ENCODE measurements around the gene NELFA.
"Not testable (repeated sequence)": the region's sequence is repeated elsewhere in the genome, so short reads cannot be mapped to it uniquely, and the experiment has no call there.

The NELFA gene

DNA sequence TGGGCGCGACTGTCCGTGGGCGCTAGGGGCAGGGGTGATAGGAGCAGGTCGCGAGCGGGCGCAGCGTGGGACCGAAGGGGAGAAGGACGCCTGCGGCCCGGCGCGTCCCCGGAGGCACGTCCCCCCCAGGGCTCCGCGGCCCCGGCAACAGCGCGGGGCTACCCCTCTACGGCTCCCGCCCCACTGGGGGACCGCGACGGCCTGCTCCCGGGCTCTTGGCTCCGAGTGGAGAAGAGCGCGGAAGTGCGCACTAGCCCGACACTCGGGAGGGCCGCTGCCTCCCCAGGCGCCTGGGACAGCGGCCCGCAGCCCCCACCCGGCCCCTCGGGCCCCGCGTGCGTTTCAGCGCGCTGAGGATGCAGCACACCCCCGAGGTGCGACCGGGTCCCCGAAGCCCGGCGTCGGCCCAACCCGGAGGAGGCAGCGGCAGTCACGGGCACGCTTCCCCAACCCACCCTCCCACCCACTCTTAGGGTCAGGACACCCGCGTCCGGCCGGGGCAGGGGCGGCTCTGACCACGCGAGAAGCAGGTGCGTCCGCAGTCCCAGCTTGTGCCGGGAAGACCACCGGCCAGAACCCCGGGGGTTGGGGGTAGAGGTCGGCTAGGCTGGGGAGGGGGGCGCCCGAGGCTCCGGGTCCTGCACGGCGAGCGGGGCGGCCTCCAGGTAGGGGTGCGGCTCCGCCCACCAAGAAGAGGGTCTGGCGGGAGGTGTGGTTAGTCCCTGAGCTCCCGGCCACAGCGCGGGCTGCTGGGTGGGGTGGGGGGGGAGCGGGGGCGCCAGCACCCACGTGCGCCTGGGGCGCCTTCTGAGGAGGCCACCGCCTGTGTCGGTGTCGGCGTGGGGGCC lies 31.8 kb upstream of the NELFA start:
- peak in 1 of 2 experiments; percentile 59 for DNase-seq

- DNase-seq: no peak
These were observed 28.1 kb upstream of the NELFA start for GRCh38 chr4:2036866-2037265.

GRCh38 chr4:2036327-2036726 lies 27.6 kb upstream of the NELFA start:
- DNase-seq: no peak

DNA sequence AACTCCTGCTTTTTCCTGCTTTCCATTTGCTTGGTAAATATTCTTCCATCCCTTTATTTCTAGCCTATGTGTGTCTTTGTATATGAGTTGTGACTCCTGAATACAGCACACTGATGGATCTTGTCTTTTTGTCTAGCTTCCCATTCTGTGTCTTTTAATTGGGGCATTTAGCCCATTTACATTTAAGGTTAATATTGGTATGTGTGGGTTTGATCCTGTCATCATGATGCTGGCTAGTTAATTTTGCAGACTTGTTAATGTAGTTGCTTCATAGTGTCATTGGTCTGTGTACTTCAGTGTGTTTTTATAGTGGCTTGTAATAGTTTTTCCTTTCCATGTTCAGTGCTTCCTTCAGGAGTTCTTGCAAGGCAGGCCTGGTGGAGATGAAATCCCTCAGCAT lies 22.4 kb upstream of the NELFA start:
- DNase-seq: not testable (repeated sequence)

DNA sequence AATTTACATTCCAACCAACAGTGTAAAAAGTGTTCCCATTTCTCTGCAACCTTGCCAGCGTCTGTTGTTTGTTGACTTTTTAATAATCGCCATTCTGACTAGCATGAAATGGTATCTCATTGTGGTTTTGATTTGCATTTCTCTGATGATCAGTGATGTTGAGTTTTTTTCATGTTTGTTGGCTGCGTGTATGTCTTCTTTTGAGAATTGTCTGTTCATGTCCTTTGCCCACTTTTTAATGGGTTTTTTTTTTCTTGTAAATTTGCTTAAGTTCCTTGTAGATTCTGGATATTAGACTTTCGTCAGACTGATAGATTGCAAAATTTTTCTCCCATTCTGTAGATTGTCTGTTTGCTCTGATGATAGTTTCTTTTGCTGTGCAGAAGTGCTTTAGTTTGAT lies 18.3 kb upstream of the NELFA start:
- DNase-seq: peak in 1 of 2 experiments; percentile 25

DNA sequence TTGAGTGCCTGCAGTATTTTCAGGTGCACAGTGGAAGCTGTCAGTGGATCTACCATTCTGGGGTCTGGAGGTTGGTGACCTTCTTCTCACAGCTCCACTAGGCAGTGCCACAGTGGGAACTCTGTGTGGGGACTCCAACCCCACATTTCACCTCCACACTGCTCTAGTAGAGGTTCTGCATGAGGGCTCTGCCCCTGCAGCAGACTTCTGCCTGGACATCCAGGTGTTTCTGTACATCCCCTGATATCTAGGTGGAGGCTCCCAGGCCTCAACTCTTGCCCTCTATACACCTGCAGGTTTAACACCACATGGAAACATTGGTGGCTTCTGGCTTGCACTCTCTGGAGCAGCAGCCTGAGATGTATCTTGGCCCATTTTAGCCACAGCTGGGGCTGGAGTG lies 17.0 kb upstream of the NELFA start:
- DNase-seq: no peak

DNA sequence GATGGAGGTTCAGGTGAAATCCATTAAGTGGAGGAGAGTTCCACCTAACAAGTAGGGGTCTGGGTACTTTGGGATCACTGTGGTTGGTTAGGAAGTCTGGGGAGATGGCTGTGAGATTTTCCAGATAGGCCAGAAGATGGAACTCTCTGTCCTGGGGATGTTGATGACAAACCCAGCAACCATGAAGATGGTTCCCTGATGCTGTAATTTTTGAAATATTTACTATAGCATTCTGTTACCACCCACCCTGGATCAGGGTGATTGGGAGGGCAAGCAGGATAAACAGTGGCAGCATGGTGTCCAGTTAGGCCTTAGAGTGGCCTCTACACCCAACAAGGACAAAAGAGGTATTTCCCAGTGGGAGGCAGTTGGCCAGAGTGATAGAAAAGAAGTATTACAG lies 15.9 kb upstream of the NELFA start:
- DNase-seq: no peak

DNA sequence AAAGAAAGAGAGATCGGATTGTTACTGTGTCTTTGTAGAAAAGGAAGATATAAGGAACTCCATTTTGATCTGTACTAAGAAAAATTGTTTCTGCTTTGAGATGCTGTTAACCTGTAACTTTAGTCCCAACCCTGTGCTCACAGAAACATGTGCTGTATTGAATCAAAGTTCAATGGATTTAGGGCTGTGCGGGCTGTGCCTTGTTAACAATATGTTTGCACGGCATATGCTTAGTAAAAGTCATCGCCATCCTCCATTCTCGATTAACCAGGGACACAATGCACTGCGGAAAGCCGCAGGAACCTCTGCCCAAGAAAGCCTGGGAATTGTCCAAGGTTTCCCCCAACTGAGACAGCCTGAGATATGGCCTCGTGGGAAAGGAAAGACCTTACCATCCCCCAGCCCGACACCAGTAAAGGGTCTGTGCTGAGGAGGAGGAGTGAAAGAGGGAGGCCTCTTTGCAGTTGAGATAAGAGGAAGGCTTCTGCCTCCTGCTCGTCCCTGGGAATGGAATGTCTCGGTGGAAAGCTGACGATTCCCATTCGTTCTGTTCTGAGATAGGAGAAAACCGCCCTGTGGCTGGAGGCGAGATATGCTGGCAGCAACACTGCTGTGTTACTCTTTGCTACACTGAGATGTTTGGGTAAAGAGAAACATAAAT lies 12.7 kb upstream of the NELFA start:
- not testable (repeated sequence) for DNase-seq

GRCh38 chr4:2015008-2015407 lies 6.2 kb upstream of the NELFA start:
- DNase-seq: no peak

DNA sequence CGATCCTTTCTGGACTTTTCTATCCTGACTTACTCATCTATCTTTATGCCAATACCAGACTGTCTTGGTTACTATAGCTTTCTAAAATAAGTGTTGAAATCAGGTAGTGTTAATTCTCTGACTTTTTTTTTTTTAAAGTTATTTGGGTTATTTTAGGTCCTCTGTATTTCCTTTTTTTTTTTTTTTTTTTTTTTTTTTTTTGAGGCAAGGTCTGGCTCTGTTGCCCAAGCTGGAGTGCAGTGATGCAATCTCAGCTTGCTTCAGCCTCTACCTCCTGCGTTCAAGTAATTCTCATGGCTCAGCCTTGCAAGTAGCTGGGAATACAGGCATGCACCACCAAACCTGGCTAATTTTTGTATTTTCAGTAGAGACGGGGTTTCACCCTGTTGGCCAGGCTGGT lies 2.8 kb upstream of the NELFA start:
- no peak for DNase-seq

- DNase-seq: peak; percentile 45 to 76
These were observed 968 bp upstream of the NELFA start for GRCh38 chr4:2009651-2010233.

DNA sequence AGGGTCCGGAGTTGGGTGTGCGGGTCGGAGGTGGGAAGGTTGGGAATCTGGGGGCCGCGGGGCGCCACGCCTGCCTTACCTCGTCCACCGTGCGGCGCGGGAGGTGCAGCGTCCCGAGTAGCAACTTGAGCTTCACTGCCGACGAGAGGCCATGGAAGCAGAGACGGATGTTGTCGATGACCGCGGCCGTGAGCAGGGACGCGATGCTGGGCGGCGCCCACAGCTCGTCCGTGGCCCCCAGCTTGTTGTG lies 178 bp downstream of the NELFA start:
- no peak for DNase-seq

- DNase-seq: peak in 1 of 2 experiments; percentile 45
These were observed 737 bp downstream of the NELFA start for GRCh38 chr4:2007804-2008670.

- no peak for DNase-seq
These were observed 1.7 kb downstream of the NELFA start for GRCh38 chr4:2006956-2007653.

GRCh38 chr4:2006367-2006766 lies 2.4 kb downstream of the NELFA start:
- DNase-seq: no peak

DNA sequence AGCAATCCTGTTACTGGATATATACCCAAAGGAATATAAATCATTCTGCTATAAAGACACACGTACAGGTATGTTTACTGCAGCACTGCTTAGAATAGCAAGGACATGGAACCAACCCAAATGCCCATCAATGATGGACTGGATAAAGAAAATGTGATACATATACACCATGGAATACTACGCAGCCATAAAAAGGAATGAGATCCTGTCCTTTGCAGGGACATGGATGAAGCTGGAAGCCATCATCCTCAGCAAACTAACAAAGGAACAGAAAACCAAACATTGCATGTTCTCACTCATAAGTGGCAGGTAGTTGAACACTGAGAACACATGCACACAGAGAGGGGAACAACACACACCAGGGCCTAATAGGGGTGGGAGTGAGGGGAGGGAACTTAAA lies 5.4 kb downstream of the NELFA start:
- not testable (repeated sequence) for DNase-seq

DNA sequence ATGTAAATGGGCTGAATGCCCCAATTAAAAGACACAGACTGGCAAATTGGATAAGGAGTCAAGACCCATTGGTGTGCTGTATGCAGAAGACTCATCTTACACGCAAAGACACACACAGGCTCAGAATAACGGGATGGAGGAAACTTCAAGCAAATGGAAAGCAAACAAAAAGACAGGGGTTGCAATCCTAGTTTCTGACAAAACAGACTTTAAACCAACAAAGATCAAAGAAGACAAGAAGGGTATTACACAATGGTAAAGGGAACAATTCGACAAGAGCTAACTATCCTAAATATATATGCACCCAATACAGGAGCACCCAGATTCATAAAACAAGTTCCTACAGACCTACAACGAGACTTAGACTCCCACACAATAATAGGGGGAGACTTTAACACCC lies 9.5 kb downstream of the NELFA start:
- DNase-seq: not testable (repeated sequence)

DNA sequence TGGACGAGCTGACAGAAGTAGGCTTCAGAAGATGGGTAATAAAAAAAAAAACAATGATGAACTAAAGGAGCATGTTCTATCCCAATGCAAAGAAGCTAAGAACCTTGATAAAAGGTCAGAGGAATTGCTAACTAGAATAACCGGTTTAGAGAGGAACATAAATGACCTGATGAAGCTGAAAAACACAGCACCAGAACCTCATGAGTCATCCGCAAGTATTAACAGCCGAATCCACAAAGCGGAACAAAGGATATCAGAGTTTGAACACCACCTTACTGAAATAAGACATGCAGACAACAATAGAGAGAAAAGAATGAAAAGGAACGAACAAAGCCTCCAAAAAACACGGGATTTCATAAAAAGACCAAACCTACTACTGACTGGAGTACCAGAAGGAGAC lies 10.5 kb downstream of the NELFA start:
- DNase-seq: no peak

DNA sequence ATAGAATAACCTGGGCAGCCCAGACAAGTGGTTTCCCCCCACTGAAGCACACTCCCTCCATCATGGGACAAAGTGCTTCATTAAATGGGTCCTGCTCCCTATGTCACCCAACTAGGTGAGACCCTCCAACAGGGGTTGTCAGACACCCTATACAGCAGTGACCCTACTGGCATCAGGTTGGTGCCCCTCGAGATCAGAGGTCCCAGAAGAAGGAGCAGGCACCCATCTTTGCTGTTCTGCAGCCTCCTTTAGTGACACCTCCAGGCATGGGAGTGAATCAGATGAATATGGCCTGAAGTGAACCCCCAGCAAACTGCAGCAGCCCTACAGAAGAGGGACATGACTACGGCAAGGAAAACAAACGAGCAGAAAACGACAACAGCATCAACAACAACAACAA lies 11.1 kb downstream of the NELFA start:
- no peak for DNase-seq

- no peak for DNase-seq
These were observed 11.7 kb downstream of the NELFA start for GRCh38 chr4:1996866-1997611.

GRCh38 chr4:1994938-1995337 lies 13.8 kb downstream of the NELFA start:
- DNase-seq: no peak
